ENCODE data around the gene PDE8B. TPM values are rescaled to one million over a fixed set of nuclear protein-coding genes. Genes with fewer than 3 reads are reported as not detected.

The PDE8B gene
- total RNA-seq, 1 donor from 2014 or later: 2.9 TPM

DNA sequence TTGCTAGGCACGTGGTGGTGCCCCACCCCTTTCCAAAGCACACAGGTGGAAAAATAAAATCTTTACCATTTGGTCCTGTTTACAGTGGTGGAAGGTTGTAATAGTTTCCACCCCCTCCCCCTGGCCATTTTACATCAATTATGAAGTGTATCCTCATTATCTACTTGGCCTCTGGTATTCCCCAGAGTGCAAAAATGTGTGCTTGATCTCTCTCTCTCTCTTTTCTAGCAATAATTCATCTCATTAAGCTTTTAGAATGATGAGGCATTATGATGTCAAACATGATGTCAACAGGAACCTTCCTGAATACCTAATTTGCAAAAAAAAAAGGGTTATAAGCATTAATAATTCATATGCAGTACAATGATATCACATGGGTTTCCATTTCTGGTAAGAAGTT lies 3.1 kb downstream of the PDE8B start:
- no peaks in the 10 kb centered on the region for H3K9me3 Mint-ChIP-seq
- H3K36me3 Mint-ChIP-seq: no peaks in the 10 kb centered on the region
- DNase-seq (ENCODE audit: low spot score in 2 of 2, unreplicated experiment in 2 of 2): no peak
- H3K27me3 Mint-ChIP-seq (ENCODE audit: low read depth): peaks cover 73% of the 10 kb centered on the region
- no peak overlapping the region for H3K27ac Mint-ChIP-seq
- no peak overlapping the region for H3K4me3 Mint-ChIP-seq
- H3K4me1 Mint-ChIP-seq: peaks cover 14% of the 10 kb centered on the region
- TF ChIP-seq, protein P1, sequence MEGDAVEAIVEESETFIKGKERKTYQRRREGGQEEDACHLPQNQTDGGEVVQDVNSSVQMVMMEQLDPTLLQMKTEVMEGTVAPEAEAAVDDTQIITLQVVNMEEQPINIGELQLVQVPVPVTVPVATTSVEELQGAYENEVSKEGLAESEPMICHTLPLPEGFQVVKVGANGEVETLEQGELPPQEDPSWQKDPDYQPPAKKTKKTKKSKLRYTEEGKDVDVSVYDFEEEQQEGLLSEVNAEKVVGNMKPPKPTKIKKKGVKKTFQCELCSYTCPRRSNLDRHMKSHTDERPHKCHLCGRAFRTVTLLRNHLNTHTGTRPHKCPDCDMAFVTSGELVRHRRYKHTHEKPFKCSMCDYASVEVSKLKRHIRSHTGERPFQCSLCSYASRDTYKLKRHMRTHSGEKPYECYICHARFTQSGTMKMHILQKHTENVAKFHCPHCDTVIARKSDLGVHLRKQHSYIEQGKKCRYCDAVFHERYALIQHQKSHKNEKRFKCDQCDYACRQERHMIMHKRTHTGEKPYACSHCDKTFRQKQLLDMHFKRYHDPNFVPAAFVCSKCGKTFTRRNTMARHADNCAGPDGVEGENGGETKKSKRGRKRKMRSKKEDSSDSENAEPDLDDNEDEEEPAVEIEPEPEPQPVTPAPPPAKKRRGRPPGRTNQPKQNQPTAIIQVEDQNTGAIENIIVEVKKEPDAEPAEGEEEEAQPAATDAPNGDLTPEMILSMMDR (IDR thresholded peaks at IDR 0.05; ENCODE audit: unreplicated experiment): no peak

DNA sequence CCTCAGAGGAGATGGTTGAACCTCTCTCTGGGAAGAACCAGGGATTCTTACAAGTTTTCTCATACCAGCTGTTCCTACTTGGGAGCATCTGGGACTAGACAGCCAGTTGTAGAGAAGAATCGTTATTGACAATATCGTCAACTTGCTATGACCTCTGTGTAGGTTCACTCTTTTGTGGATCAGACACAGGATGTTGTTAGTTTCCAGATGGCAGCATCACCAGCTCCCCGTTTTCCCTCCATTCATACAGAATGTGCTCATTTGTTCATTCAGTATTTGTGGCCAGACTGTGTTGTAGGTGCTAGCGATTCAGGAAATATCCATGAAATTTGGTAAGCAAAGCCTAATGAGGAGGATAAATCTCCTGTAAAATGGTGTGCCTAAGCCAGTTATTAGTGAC lies 3.7 kb downstream of the PDE8B start:
- no peak overlapping the region for H3K27ac Mint-ChIP-seq
- DNase-seq (ENCODE audit: low spot score in 2 of 2, unreplicated experiment in 2 of 2): no peak
- peaks cover 14% of the 10 kb centered on the region for H3K4me1 Mint-ChIP-seq
- H3K36me3 Mint-ChIP-seq: no peaks in the 10 kb centered on the region
- peaks cover 68% of the 10 kb centered on the region for H3K27me3 Mint-ChIP-seq (ENCODE audit: low read depth)
- H3K9me3 Mint-ChIP-seq: no peaks in the 10 kb centered on the region
- TF ChIP-seq, protein P1 (IDR thresholded peaks at IDR 0.05; ENCODE audit: unreplicated experiment): no peak
- no peak overlapping the region for H3K4me3 Mint-ChIP-seq

DNA sequence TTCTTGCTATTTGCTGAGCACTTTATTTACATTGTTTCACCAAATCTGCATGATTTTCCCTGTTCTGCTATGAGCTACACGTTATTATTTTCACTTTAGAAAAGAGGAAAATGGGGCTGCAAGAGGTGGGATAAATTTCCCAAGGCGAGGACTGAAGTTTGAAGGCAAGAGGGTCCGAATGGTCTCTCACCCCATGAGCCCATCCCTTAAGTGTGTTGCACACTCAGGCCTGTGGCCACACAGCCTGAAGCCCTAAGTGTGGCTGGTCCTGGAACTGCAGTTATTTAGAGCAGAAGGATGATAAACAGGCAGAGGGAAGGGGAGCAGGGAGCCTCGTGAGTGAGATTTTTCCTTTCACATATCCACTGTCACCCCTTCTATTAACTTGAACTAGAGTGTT lies 7.8 kb downstream of the PDE8B start:
- TF ChIP-seq, protein P1 (IDR thresholded peaks at IDR 0.05; ENCODE audit: unreplicated experiment): no peak
- DNase-seq (ENCODE audit: low spot score in 2 of 2, unreplicated experiment in 2 of 2): no peak
- H3K36me3 Mint-ChIP-seq: no peaks in the 10 kb centered on the region
- H3K4me1 Mint-ChIP-seq: no peaks in the 10 kb centered on the region
- H3K27ac Mint-ChIP-seq: no peak overlapping the region
- peaks cover 41% of the 10 kb centered on the region for H3K27me3 Mint-ChIP-seq (ENCODE audit: low read depth)
- no peak overlapping the region for H3K4me3 Mint-ChIP-seq
- no peaks in the 10 kb centered on the region for H3K9me3 Mint-ChIP-seq

DNA sequence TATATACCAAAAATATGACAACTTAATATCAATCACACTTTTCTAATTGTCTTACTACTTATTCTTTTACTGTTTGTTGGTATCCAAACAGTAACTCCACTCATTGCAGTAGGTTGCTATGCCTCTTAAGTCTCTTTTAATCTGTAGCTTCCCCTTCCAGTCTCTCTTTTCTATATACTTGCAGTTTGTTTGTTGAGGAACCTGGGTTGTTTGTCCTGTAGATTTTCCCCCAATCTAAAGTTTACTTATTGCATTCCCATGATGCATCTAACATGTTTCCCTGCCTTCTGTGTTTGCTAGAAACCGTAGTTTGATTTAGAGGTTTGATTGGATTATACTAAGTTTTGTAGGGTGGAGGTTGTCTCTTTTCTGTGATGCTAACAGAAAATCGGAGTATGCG lies 10.6 kb downstream of the PDE8B start:
- DNase-seq (ENCODE audit: low spot score in 2 of 2, unreplicated experiment in 2 of 2): no peak
- Mint-ChIP-seq H3K27ac (no peak overlapping the region), H3K36me3 (no peaks in the 10 kb centered on the region), H3K27me3 (ENCODE audit: low read depth) (peaks cover 18% of the 10 kb centered on the region), H3K4me1 (peaks cover 4% of the 10 kb centered on the region), H3K9me3 (no peaks in the 10 kb centered on the region), H3K4me3 (no peak overlapping the region)
- TF ChIP-seq, protein P1 (IDR thresholded peaks at IDR 0.05; ENCODE audit: unreplicated experiment): no peak

DNA sequence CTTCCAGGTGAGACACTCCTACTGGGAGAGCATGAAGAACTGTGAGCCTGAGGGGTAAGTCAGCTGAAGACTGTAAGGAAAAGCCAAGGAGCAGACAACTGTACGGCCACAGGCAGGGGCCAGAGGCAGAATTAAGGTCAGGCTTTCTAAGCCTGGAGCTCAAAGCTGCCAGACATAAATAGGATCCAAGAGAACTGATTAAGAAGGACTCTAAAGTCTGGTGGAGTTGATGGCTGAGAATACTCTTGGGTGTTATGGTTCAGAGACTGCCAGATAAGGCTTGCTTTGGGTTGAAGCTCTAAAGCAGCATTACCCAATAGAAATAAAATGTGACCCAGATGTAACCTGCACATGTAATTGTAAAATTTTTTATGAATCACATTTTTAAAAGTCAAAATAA lies 12.2 kb downstream of the PDE8B start:
- Mint-ChIP-seq H3K4me3 (no peak overlapping the region), H3K9me3 (no peaks in the 10 kb centered on the region), H3K36me3 (no peaks in the 10 kb centered on the region), H3K4me1 (peaks cover 4% of the 10 kb centered on the region), H3K27ac (no peak overlapping the region), H3K27me3 (ENCODE audit: low read depth) (peaks cover 11% of the 10 kb centered on the region)
- DNase-seq (ENCODE audit: low spot score in 2 of 2, unreplicated experiment in 2 of 2): no peak
- TF ChIP-seq, protein P1 (IDR thresholded peaks at IDR 0.05; ENCODE audit: unreplicated experiment): no peak

DNA sequence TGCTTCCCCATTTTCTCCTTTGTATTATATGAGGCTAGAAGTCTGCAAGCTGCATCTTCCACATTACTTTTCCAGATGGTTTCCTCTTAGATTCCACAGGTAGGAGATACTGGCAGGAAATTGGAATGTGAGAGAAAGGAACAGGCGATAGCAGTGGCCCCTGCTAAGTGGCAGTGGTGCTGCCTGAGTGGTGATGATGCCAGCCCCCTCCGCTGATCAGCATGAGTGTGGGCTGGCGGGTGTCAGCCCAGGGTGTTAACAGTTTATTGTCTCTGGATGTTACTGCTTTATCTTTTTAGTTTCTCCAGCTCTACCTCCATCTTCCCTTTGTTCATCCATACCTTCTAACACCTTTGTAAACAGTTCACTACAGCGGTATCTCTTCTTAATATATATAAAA lies 13.2 kb downstream of the PDE8B start:
- H3K36me3 Mint-ChIP-seq: no peaks in the 10 kb centered on the region
- peaks cover 4% of the 10 kb centered on the region for H3K4me1 Mint-ChIP-seq
- H3K27ac Mint-ChIP-seq: no peak overlapping the region
- no peaks in the 10 kb centered on the region for H3K9me3 Mint-ChIP-seq
- peaks cover 6% of the 10 kb centered on the region for H3K27me3 Mint-ChIP-seq (ENCODE audit: low read depth)
- H3K4me3 Mint-ChIP-seq: no peak overlapping the region
- TF ChIP-seq, protein P1 (IDR thresholded peaks at IDR 0.05; ENCODE audit: unreplicated experiment): no peak
- DNase-seq (ENCODE audit: low spot score in 2 of 2, unreplicated experiment in 2 of 2): no peak

All from mesothelial cell of epicardium (in vitro differentiated cells).